A673 (cell line): Measurements from ENCODE around the gene POLN.

Source experiments
- CTCF ChIP-seq: fragments of 300-800, 200-600 bp; sonication (generic); conservative IDR thresholded peaks from 2 replicates; pipeline ENCODE4 v1.5.1; 2017; ENCODE audit warnings: low read depth, mild to moderate bottlenecking, antibody characterized with exemption, low read length, moderate library complexity, mixed read lengths
- EZH2 ChIP-seq: fragments of 200-600 bp; sonication (generic); IDR thresholded peaks from 2 replicates; pipeline ENCODE4 v1.6.1; 2017; ENCODE audit warnings: borderline replicate concordance, low read depth, mild to moderate bottlenecking, mixed read lengths, antibody characterized with exemption, low read length; ENCODE audit not compliant: poor library complexity, severe bottlenecking

DNA sequence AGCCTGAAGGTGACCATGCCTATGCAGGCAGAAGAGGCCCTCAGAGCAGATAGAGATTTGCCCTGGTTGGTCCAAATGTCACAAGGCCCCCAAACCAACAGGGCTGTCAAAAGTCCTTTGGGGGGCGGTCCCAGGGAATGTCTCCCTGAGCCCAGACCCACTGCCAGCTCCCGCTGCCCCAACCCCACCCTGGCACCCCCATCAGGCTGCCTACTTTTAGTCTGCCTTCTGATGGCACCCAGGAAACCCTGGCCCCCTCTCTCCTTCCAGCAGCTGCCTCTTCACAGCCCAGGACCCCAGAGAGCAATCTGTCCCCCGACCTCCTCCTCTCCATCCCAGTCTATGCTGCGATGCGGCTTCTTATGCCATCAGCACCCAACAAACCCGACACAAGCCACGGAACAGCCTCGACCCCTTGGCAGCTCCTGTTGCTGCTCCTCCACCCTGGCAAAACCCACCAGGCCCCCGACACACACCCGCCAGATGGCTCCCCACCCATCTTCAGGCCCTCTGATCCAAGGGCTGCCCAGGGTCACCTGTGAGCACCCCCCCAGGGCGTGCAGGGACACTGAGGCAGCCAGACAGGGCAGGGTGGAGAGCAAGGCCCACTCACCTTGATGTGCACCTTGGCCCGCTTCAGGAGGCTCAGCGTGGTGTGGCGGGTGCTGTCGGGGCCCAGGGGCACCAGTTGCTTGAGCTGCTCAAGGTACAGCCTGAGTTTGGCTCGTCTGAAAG is 10.0 kb upstream of the POLN start:
- TF ChIP-seq CTCF = no peak
- no peak for TF ChIP-seq EZH2
